ENCODE data around the gene PGAP2. TPM values are rescaled to one million over a fixed set of nuclear protein-coding genes. Genes with fewer than 3 reads are reported as not detected.
"Not testable (repeated sequence)": the region's sequence is repeated elsewhere in the genome, so short reads cannot be mapped to it uniquely, and the experiment has no call there.

Gene PGAP2
- polyA plus RNA-seq, result 37.3 to 59.8 TPM (median 46.2 TPM) in 3 replicates
- polyA plus RNA-seq (2011; ENCODE audit: low read depth), result 12.1 TPM
- polyA plus RNA-seq (2011; cell fraction: cytosol; rRNA removed), result 41.8 and 49.9 TPM in 2 replicates
- 85.2 and 108 TPM in 2 replicates for polyA plus RNA-seq (2011; cell fraction: nucleus; rRNA removed)
- 30.4 and 55.5 TPM in 2 replicates for polyA plus RNA-seq (2012; ENCODE audit: low replicate concordance)
- 58.5 to 85.3 TPM (median 81.3 TPM) in 3 replicates for polyA minus RNA-seq
- 39.9 TPM for polyA minus RNA-seq (2011; cell fraction: cytosol; rRNA and poly(A)+ RNA removed)
- 23.6 and 23.7 TPM in 2 replicates for polyA minus RNA-seq (2011; cell fraction: nucleus; rRNA and poly(A)+ RNA removed)

GRCh38 chr11:3807909-3808860 lies at the start of gene PGAP2:
Gene PGAP2 (plus strand): TSS chr11:3808560. CDS start chr11:3811260, 2,700 bp downstream.
- Histone ChIP-seq H2AFZ (ENCODE audit: control insufficient read depth, low read length) (peak within 1 kb of the TSS; percentile 84), H3K4me1 (ENCODE audit: control insufficient read depth, extremely low read depth, insufficient read depth, low read length) (peaks cover 29% of the 10 kb centered on the region), H3K4me2 (ENCODE audit: control insufficient read depth, extremely low read depth, insufficient read depth, low read depth, low read length) (peak within 1 kb of the TSS; percentile 87), H3K27me3 (ENCODE audit: control insufficient read depth, extremely low read depth, insufficient read depth, low read length) (no peaks in the 10 kb centered on the region), H3K9me1 (ENCODE audit: control insufficient read depth, extremely low read depth, insufficient read depth, low read length) (peaks cover 2% of the 10 kb centered on the region), H4K20me1 (ENCODE audit: control insufficient read depth, extremely low read depth, insufficient read depth, low read length) (no peaks in the 10 kb centered on the region), H3K9me3 (ENCODE audit: control insufficient read depth, low read depth, low read length) (no peaks in the 10 kb centered on the region), H3K27ac (ENCODE audit: control insufficient read depth, insufficient read depth, low read length) (peak within 1 kb of the TSS; percentile 29), H3K79me2 (ENCODE audit: control insufficient read depth, insufficient read depth, low read length) (no peaks in the 10 kb centered on the region), H3K4me3 (ENCODE audit: control insufficient read depth in 2 of 3, extremely low read depth in 1 of 3, insufficient read depth in 2 of 3, low read depth in 1 of 3, low read length in 3 of 3) (peak within 1 kb of the TSS; percentile 61 to 75 (median 64)), H3K9ac (ENCODE audit: control insufficient read depth, extremely low read depth, insufficient read depth, low read length) (peak within 1 kb of the TSS; percentile 63), H3K36me3 (ENCODE audit: control insufficient read depth in 2 of 2, extremely low read depth in 1 of 2, insufficient read depth in 2 of 2, low read length in 2 of 2) (peaks cover 0 to 13% of the 10 kb centered on the region in 2 experiments)
- dilution Hi-C loops (cut with MboI; ENCODE audit: extremely low pct_ligation_motif_present, low sequenced_read_pairs), result no loop called here
- no peak for TF ChIP-seq EZH2 (IDR thresholded peaks at IDR 0.05; ENCODE audit: low read length)
- peak; percentile 77 to 89 (median 88) for TF ChIP-seq CTCF (optimal IDR thresholded peaks at IDR 0.05 in 1 of 3, IDR thresholded peaks at IDR 0.05 in 1 of 3, conservative IDR thresholded peaks at IDR 0.05 in 1 of 3; ENCODE audit: extremely low read depth in 1 of 3, insufficient read depth in 2 of 3, low read length in 3 of 3)
- FAIRE-seq, result peak; percentile 43
- DNase-seq (ENCODE audit: low read depth, low spot score), result no peak

DNA sequence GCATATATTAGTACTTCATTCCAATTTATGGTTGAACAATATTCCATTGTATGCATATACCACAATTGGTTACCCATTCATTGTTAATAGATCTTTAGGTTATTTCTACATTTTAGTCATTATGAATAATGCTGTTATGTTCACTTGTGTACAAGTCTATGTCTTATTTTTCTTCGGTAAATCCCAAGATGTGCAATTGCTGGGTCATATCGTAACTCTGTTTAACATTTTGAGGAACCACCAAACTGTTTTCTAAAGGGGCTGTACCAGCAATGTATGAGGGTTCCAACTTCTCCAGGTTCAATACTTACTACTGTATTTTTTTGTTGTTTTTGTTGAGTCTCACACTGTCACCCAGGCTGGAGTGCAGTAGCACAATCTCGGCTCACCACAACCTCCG lies 44.1 kb upstream of the PGAP2 start:
- no peaks in the 10 kb centered on the region for H3K79me2 ChIP-seq (ENCODE audit: control insufficient read depth, insufficient read depth, low read length)
- no peak for TF ChIP-seq EZH2 (IDR thresholded peaks at IDR 0.05; ENCODE audit: low read length)
- no peak for FAIRE-seq

DNA sequence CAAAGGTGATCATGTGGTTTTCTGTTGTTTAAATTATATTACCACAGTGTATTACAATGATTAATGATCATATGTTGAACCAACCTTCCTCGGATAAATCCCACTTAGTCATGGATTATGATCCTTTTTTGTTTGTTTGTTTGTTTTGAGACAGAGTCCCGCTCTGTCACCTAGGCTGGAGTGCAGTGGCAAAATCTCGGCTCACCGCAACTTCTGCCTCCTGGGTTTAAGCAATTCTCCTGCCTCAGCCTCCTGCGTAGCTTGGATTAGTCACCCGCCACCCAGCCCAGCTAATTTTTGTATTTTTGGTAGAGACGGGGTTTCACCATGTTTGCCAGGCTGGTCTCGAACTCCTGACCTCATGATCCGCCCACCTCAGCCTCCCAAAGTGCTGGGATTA lies 41.5 kb upstream of the PGAP2 start:
- H3K27ac ChIP-seq (ENCODE audit: control insufficient read depth, insufficient read depth, low read length); H3K79me2 ChIP-seq (ENCODE audit: control insufficient read depth, insufficient read depth, low read length); H3K9me1 ChIP-seq (ENCODE audit: control insufficient read depth, extremely low read depth, insufficient read depth, low read length); H3K9ac ChIP-seq (ENCODE audit: control insufficient read depth, extremely low read depth, insufficient read depth, low read length); dilution Hi-C loops (cut with MboI; ENCODE audit: extremely low pct_ligation_motif_present, low sequenced_read_pairs); H3K27me3 ChIP-seq (ENCODE audit: control insufficient read depth, extremely low read depth, insufficient read depth, low read length); FAIRE-seq; H3K9me3 ChIP-seq (ENCODE audit: control insufficient read depth, low read depth, low read length); H3K4me3 ChIP-seq (ENCODE audit: control insufficient read depth in 2 of 3, extremely low read depth in 1 of 3, insufficient read depth in 2 of 3, low read depth in 1 of 3, low read length in 3 of 3); H3K4me2 ChIP-seq (ENCODE audit: control insufficient read depth, extremely low read depth, insufficient read depth, low read depth, low read length); H3K4me1 ChIP-seq (ENCODE audit: control insufficient read depth, extremely low read depth, insufficient read depth, low read length); H2AFZ ChIP-seq (ENCODE audit: control insufficient read depth, low read length); DNase-seq (ENCODE audit: low read depth, low spot score); H4K20me1 ChIP-seq (ENCODE audit: control insufficient read depth, extremely low read depth, insufficient read depth, low read length): not testable (repeated sequence)
- H3K36me3 ChIP-seq (ENCODE audit: control insufficient read depth in 2 of 2, extremely low read depth in 1 of 2, insufficient read depth in 2 of 2, low read length in 2 of 2), result peaks cover 29 to 30% of the 10 kb centered on the region in 2 experiments

More for the DNA sequence above, 44.1 kb upstream of the PGAP2 start:
- Histone ChIP-seq H3K4me2 (ENCODE audit: control insufficient read depth, extremely low read depth, insufficient read depth, low read depth, low read length) (no peak overlapping the region), H3K4me1 (ENCODE audit: control insufficient read depth, extremely low read depth, insufficient read depth, low read length) (no peaks in the 10 kb centered on the region), H4K20me1 (ENCODE audit: control insufficient read depth, extremely low read depth, insufficient read depth, low read length) (no peaks in the 10 kb centered on the region), H3K9me3 (ENCODE audit: control insufficient read depth, low read depth, low read length) (no peaks in the 10 kb centered on the region), H3K9ac (ENCODE audit: control insufficient read depth, extremely low read depth, insufficient read depth, low read length) (no peak overlapping the region), H3K36me3 (ENCODE audit: control insufficient read depth in 2 of 2, extremely low read depth in 1 of 2, insufficient read depth in 2 of 2, low read length in 2 of 2) (peaks cover 28 to 33% of the 10 kb centered on the region in 2 experiments), H3K27me3 (ENCODE audit: control insufficient read depth, extremely low read depth, insufficient read depth, low read length) (no peaks in the 10 kb centered on the region), H3K4me3 (ENCODE audit: control insufficient read depth in 2 of 3, extremely low read depth in 1 of 3, insufficient read depth in 2 of 3, low read depth in 1 of 3, low read length in 3 of 3) (no peak overlapping the region), H3K9me1 (ENCODE audit: control insufficient read depth, extremely low read depth, insufficient read depth, low read length) (no peaks in the 10 kb centered on the region), H2AFZ (ENCODE audit: control insufficient read depth, low read length) (no peak overlapping the region), H3K27ac (ENCODE audit: control insufficient read depth, insufficient read depth, low read length) (no peak overlapping the region)
- dilution Hi-C loops (cut with MboI; ENCODE audit: extremely low pct_ligation_motif_present, low sequenced_read_pairs), result no loop called here
- no peak for DNase-seq (ENCODE audit: low read depth, low spot score)
